ENCODE results near the gene LRCH3. TPM values are rescaled to one million over a fixed set of nuclear protein-coding genes. Genes with fewer than 3 reads are reported as not detected.
A peak's percentile ranks its signal among the peaks of the same experiment; 100 is the strongest.

LRCH3 gene
- total and polyA plus RNA-seq, 2 of the 13 experiments (the other 11 are each of a cell fraction or from before 2014, with no cell fraction given): 25.5 to 103 TPM

GRCh38 chr3:197791113-197791891 lies at the start of gene LRCH3 (continued):
- TF ChIP-seq POLR2AphosphoS5 (IDR thresholded peaks at IDR 0.05; ENCODE audit: low read depth, low read length) (peak; percentile 94), ZNF34 (CRISPR knock-in tag; IDR thresholded peaks at IDR 0.05; ENCODE audit: borderline replicate concordance) (no peak), ZFP41 (CRISPR knock-in tag; IDR thresholded peaks at IDR 0.05; ENCODE audit: borderline replicate concordance) (peak; percentile 64; the same call in 1 of the 2 replicates), ZNF251 (CRISPR knock-in tag; IDR thresholded peaks at IDR 0.05) (no peak), ZNF639 (CRISPR knock-in tag; conservative IDR thresholded peaks at IDR 0.05) (peak; percentile 37; the same call in 1 of the 2 replicates), MLXIP (CRISPR knock-in tag; IDR thresholded peaks at IDR 0.05; ENCODE audit: borderline replicate concordance) (no peak), ZFP82 (CRISPR knock-in tag; IDR thresholded peaks at IDR 0.05; ENCODE audit: borderline replicate concordance) (peak; percentile 75; the same call in 1 of the 2 replicates), LCORL (IDR thresholded peaks at IDR 0.05) (no peak), LCORL (CRISPR knock-in tag; IDR thresholded peaks at IDR 0.05) (peak; percentile 78; the same call in 1 of the 2 replicates), MAF1 (CRISPR knock-in tag; IDR thresholded peaks at IDR 0.05; ENCODE audit: borderline replicate concordance) (peak; percentile 67; the same call in 1 of the 2 replicates), HMG20B (CRISPR knock-in tag; conservative IDR thresholded peaks at IDR 0.05) (no peak; the same call in 1 of the 2 replicates), KMT2B (CRISPR knock-in tag; IDR thresholded peaks at IDR 0.05) (peak; percentile 92), ZNF614 (CRISPR knock-in tag; IDR thresholded peaks at IDR 0.05; ENCODE audit: borderline replicate concordance) (peak; percentile 90; the same call in 1 of the 2 replicates), ELK4 (CRISPR knock-in tag; IDR thresholded peaks at IDR 0.05; ENCODE audit: borderline replicate concordance) (no peak), POGK (CRISPR knock-in tag; conservative IDR thresholded peaks at IDR 0.05) (peak; percentile 94), ATF6 (CRISPR knock-in tag; conservative IDR thresholded peaks at IDR 0.05) (no peak), ZNF713 (CRISPR knock-in tag; IDR thresholded peaks at IDR 0.05) (peak; percentile 82; the same call in 1 of the 2 replicates), ZNF75D (CRISPR knock-in tag; IDR thresholded peaks at IDR 0.05; ENCODE audit: borderline replicate concordance) (peak; percentile 22; the same call in 1 of the 2 replicates)
